HTERT RPE-1 (cell line): ENCODE data around the gene LRRC32.

Experiments
- in situ Hi-C: fragments of 300-500 bp; cut with MboI; formaldehyde crosslinking; loops from 4 replicates; pipeline ENCODE4 v1.14.3; 2020; ENCODE audit warnings: low sequenced_read_pairs

LRRC32 gene

DNA sequence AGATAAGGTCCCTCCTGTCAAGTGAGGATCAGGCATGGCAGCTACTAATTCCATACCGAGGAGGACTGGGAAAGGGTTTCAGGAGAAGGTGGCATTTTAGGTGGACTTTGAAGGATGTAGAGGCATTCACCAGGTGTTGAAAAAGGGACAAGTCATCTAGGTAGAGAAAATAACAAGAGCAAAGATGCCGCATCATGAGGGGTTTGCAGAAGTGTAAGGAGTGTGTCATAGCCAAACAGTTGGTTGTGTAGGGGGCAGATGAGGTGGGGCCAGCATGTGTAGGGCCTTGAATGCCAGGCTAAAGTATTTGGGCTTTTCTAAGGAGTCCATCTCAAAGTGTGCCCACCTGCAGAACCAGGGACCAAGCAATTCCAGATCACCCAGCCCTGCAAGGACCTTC lies 11.6 kb upstream of the LRRC32 start:
- in situ Hi-C loops = no loop called here

GRCh38 chr11:76680518-76681425 lies 10.2 kb upstream of the LRRC32 start:
- in situ Hi-C loops = no loop called here

- in situ Hi-C loops = no loop called here
Observed at GRCh38 chr11:76678321-76678720, 7.8 kb upstream of the LRRC32 start.

GRCh38 chr11:76677458-76677765 lies 6.9 kb upstream of the LRRC32 start:
- in situ Hi-C loops = no loop called here

DNA sequence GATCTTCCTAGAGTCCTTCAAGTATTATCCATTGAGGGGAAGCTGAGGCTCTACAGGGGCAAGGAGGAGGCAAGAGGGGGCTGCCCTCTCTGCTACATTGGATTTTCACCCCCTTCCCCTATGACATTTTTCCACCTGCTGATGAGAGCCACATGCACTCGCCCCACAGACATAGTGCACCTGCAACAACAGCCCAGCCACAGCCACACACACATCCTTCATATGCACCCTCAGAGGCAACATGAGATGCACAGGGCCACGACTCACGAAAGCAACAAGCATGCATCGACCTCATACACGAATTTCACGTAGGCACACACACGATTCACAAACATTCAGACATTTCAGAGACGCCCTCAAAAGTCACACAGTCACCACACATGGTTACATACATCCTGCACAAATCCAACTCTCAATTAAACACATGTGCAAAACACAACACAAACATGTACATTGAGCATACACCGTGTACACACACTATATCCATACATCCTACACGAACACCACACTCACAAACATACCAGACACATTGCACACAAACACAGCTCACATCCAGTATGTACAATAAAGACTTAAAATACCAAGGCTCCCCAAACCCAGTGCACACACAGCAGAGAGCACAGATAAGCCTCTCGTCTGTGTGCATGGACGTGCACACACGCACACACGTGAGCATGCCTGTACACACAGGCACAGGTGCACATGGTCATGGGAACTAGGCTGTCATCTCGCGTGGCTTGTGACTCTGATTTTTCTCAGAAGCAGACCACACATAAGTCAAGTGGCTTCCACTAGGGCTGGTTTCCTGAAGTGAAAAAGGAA lies 6.3 kb upstream of the LRRC32 start:
- in situ Hi-C loops = no loop called here

DNA sequence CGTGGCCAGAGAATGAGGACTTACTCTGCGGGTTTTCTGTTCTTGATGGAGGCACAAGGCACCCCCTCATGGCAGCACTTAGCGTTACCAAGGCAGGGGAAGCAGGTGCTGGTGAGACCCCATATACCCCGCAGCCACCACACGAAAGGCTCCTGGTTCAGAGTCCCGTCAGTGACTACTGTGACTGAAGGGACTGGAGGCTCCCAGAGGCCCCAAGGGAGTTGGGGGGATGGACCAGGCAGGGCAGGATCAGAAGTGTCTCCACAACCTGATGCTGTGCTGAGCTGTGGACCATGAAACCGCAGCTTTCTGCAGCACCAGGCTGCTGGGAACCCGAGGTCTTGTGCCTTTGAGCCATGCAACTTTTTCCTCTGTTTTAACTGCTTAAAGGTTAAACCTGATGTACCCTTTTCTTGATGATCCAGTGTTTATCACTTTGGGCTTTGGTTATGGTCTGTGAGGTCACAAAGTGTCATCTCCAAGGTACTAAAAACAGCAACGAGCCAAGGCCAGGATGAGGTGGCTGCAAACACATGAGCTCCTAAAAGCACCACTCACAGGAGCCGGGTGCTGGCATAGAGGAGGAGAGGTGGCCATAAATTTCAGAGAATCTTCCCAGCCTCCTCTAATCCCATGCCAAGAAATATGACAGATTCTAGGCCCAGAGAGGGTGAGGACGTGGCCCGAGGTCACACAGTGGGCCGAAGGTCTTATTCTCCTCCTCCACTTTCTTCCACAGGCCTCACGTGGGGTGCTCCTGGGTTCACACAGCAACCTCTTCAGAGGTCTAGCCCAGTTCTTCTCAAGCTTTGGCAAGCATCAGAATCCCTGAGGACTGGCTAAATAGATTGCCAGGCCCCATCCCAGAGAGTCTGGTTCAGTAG lies 4.2 kb upstream of the LRRC32 start:
- in situ Hi-C loops = no loop called here

GRCh38 chr11:76673176-76674142 lies 2.9 kb upstream of the LRRC32 start:
- in situ Hi-C loops = no loop called here

- in situ Hi-C loops = no loop called here
Observed at GRCh38 chr11:76672431-76673175, 2.1 kb upstream of the LRRC32 start.

GRCh38 chr11:76671626-76672309 lies 1.2 kb upstream of the LRRC32 start:
- in situ Hi-C loops = no loop called here

DNA sequence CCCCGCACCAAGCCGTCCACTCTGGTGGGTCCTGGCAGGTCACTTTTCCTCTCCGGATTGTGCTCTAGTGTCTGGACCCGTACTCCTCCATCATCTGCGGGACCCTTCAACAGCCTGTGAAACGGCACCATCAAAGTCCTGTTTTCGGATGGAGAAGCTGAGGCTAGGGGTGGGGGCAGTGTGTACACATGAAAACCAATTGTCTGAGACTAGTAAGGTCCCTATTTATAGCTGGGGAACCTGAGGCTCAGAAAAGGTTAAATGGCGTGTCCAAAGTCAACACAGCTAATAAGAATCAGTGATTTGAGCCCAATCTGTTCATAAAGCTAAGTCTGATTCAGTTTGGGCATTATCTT lies 668 bp upstream of the LRRC32 start:
- in situ Hi-C loops = no loop called here

DNA sequence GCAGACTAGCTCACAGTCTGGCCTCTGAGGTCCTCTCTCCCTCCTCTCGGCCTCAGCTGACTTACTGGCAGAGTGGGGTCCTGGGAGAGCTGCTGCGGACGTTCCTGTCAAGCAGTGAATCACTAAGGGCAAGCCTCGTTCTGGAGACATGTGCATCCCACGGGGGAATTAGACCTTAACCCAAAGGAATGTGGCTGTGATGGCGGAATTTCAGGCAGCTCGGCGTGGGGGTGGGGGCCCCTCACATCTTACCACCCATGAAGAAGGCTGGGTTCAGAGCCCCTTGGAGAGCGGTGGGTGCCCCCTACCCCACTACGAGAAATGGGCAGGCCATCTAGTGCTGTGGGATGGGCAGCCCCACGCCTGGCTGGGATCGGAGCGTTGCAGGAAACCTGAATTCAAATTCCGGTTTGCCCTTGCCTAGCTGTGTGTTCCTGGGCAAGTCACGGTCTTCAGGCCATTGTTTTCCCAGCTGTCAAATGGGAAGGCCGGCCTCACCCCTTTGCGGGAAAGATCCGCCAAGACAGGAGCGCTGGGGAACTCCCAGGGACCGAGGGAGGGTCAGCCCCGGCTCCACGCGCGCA lies 554 bp downstream of the LRRC32 start:
- in situ Hi-C loops = no loop called here

DNA sequence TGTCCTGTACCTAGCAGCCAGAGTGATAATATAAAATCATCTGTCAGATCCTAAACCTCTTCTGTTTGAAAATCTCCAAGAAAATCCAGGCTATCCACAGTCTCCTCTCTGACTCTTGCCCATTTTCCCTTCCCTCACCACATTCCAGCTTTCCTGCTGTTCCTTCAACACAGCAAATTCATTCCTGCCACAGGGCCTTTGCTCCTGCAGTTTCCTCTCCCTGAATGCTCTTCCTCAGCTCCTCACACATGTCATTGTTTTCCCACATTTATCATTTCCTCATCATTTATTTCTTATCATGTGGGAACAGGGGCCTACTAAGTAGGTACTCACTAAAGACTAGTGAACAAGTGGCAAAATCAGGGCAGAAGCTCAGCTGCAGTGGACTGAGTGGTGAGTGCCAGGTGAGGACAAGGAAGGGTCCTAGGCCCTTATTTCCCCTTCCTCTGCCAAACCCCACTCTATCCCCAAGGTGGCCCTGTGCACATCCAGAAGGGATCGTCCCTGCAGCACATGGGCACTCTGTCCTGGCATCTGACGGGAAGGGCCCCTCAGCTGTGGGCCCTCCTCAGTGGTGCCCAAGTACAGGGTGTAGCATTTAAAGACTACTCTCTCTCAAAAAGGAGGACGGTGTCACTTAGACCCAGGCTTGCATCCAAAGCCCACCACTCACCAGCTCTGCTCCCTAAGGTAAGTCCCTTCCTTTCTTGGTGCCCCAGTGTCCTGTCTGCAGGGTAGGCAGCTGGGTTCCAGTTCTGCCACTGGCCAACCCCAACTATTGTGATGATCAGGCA lies 2.0 kb downstream of the LRRC32 start:
- in situ Hi-C loops = no loop called here

DNA sequence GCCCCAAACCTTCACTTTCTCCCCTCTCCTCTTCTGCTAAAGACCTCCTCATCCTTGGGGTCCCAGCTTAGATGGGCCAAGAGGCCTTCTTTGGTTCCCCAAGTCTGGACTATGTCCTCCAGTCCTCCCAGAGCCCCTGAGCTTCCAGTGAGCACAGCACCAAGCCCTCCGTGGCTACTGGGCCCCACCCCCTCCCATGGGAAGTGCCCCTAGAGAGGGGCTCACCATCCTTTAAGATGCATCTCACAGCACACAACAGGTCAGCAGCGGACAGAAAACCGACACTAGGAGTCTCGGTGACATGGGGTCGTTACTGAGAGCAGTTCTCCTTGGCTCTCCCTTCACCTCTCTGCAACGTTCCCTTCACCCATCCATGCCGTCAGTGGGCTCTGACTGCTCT lies 2.7 kb downstream of the LRRC32 start:
- in situ Hi-C loops = no loop called here

GRCh38 chr11:76667271-76667818 lies 3.2 kb downstream of the LRRC32 start:
- in situ Hi-C loops = no loop called here

DNA sequence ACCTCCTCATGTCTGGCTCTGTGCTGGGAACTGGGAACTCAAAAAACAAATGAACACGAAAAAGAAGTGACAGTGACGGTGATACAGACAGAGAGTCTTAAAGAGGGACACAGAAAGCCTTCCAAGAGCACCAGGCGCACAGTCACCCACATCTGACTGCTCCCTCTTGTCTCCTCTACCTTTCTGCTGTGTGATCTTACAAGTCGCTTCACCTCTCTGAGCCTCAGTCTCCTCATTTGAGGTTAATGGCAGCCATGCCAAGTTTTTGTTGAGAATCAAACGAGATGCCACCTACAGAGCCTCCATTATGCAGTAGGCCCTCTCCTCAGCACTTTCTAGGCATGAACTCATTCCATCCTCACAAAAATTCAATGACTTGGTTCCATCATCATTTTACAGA lies 3.7 kb downstream of the LRRC32 start:
- in situ Hi-C loops = no loop called here

DNA sequence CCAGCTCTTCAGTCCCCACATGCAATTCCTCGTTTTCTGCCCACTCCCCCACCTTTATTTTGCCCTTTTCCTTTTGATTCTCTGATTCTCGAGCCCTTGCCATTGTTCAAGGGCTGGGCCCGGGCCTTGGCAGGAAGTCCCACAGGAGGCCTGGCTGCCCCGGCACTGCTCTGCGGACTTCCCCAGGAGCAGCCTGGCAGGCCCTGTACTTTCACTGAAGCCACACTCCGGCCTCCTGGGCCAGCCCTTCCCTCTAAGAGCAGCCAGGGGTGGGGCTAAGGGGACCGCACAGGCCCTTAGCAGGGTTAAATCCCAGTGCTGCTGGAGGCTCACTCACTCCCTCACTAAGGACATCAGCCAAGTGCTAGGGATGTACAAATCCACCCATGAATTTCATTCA lies 4.1 kb downstream of the LRRC32 start:
- in situ Hi-C loops = no loop called here

- in situ Hi-C loops = no loop called here
Observed at GRCh38 chr11:76665921-76666351, 4.6 kb downstream of the LRRC32 start.
